Aorta (tissue), 5 donors: Measurements from ENCODE around the gene PRKACG. TPM values are rescaled to one million over a fixed set of nuclear protein-coding genes. Genes with fewer than 3 reads are reported as not detected.

Experiments used
- ATAC-seq: fragments of 200-7000 bp; cut with Tn5 transposase; one replicate; pipeline ENCODE4 v1.9.1; 2022; ENCODE audit warnings: moderate library complexity; ENCODE audit not compliant: low FRiP score
- DNase-seq, 2 donors: peaks; one replicate each; pipeline ENCODE4 v3.0.0-alpha.2; 2020
- H3K27ac ChIP-seq, 2 donors: one replicate each; pipeline ENCODE4 v1.5.1; 2013; ENCODE audit warnings: low read length in 2 of 2, mild to moderate bottlenecking in 2 of 2, moderate library complexity in 2 of 2, control low read depth in 1 of 2, inconsistent platforms in 1 of 2, low read depth in 1 of 2
- H3K27me3 ChIP-seq, 2 donors: one replicate each; pipeline ENCODE4 v1.6.1; 2013; ENCODE audit warnings: control low read depth in 1 of 2, low read length in 1 of 2, mild to moderate bottlenecking in 1 of 2, moderate library complexity in 1 of 2; ENCODE audit not compliant: insufficient read depth in 2 of 2, control insufficient read depth in 1 of 2
- H3K36me3 ChIP-seq, 2 donors: one replicate each; pipeline ENCODE4 v1.6.1; 2013; ENCODE audit warnings: control low read depth in 1 of 2, low read length in 1 of 2, mild to moderate bottlenecking in 1 of 2; ENCODE audit not compliant: insufficient read depth in 2 of 2, control insufficient read depth in 1 of 2
- H3K4me1 ChIP-seq, 2 donors: one replicate each; pipeline ENCODE4 v1.6.1; 2013; ENCODE audit warnings: low read length in 2 of 2, control low read depth in 1 of 2, mild to moderate bottlenecking in 1 of 2, moderate library complexity in 1 of 2; ENCODE audit not compliant: insufficient read depth in 2 of 2, control insufficient read depth in 1 of 2
- H3K4me3 ChIP-seq, 2 donors: one replicate each; pipeline ENCODE4 v1.5.1; 2013; ENCODE audit warnings: low read length in 2 of 2, control low read depth in 1 of 2, mild to moderate bottlenecking in 1 of 2
- H3K9me3 ChIP-seq: one replicate; pipeline ENCODE4 v1.6.1; 2013; ENCODE audit warnings: mild to moderate bottlenecking, low read length; ENCODE audit not compliant: control insufficient read depth
- WGBS, 2 donors: extraction: QIAGEN DNeasy Blood & Tissue Kit; methylation state at CpG; one replicate each; pipeline ENCODE4 v1.1.7; 2013; 5-methylcytosine and 5-hydroxymethylcytosine counted together
- intact Hi-C, 2 donors: fragments of 100-400 bp; cut with DNase I; formaldehyde crosslinking; loops; one replicate each; pipeline versions ENCODE4 v1.14.2 to v1.15.0; 2022
- polyA plus RNA-seq, 2 donors: library from polyadenylated mRNA; stranded (reverse); fragments of 200-250 nt; gene quantifications; one replicate each; pipeline ENCODE4 v1.2.3, GENCODE V29; 2013
- total RNA-seq, 2 donors: library from RNA; stranded (reverse); fragmentation: NEBNext Ultra II Directional; extraction: Animal tissue kit (Norgen Biotek cat#: 25700); gene quantifications; one replicate each; pipeline ENCODE4 v1.2.1, GENCODE V29; 2021
- donor health status: healthy with polysubstance abuse.
- donor health status: Bipolar disorder and iron deficiency.
- donor health status: DM: no; HTN: no; CAD: no.
- donor health status: DM: no; HTN: no; CAD: no.
- donor health status: DM: yes; HTN: yes; CAD: no.

The PRKACG gene
- total and polyA plus RNA-seq, 4 donors = not detected

DNA sequence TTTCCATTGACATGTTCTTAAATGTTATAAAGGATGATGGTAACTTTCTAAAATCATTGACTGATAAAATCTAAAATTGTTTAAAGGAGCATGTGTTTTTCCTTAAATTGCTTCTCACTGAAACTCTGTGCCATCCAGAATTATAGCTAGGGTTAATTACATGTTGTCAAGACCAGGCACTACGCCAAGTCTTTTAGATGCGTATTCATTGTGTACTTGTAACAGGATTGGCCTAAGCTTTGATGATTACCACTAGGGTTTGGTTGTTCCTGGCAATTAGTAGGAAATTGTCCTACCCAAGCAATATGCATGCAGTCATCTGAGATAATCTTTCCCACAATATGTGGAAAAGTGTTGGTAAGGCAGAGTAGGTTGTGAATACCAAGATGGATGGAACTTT is 43.8 kb downstream of the PRKACG start:
- intact Hi-C loops = no loop called here
- ATAC-seq (no peak), DNase-seq (no peak)
- 69 to 77% methylated on average over 2 of the region's 2 CpGs for WGBS, 2 donors
- Histone ChIP-seq H3K27me3 (no peaks in the 10 kb centered on the region), H3K4me1 (peaks cover 0 to 2% of the 10 kb centered on the region in 2 donors), H3K36me3 (no peaks in the 10 kb centered on the region), H3K9me3 (no peaks in the 10 kb centered on the region), H3K4me3 (no peak overlapping the region), H3K27ac (no peak overlapping the region)

GRCh38 chr9:68969538-68969937 is 44.4 kb downstream of the PRKACG start:
- Histone ChIP-seq H3K9me3 (no peaks in the 10 kb centered on the region), H3K27ac (no peak overlapping the region), H3K36me3 (no peaks in the 10 kb centered on the region), H3K27me3 (no peaks in the 10 kb centered on the region), H3K4me3 (no peak overlapping the region), H3K4me1 (peaks cover 0 to 2% of the 10 kb centered on the region in 2 donors)
- WGBS, 2 donors = 80 to 84% methylated on average over 4 of the region's 4 CpGs
- ATAC-seq (no peak), DNase-seq (no peak)
- intact Hi-C loops = no loop called here

- Histone ChIP-seq H3K27me3 (no peaks in the 10 kb centered on the region), H3K27ac (no peak overlapping the region), H3K4me1 (peaks cover 0 to 2% of the 10 kb centered on the region in 2 donors), H3K9me3 (no peaks in the 10 kb centered on the region), H3K4me3 (no peak overlapping the region), H3K36me3 (no peaks in the 10 kb centered on the region)
- intact Hi-C loops = no loop called here
- ATAC-seq (no peak), DNase-seq (no peak)
- WGBS, 2 donors = 71 to 82% methylated on average over 1 of the region's 1 CpG
Measured at GRCh38 chr9:68967800-68968199, 46.1 kb downstream of the PRKACG start.

DNA sequence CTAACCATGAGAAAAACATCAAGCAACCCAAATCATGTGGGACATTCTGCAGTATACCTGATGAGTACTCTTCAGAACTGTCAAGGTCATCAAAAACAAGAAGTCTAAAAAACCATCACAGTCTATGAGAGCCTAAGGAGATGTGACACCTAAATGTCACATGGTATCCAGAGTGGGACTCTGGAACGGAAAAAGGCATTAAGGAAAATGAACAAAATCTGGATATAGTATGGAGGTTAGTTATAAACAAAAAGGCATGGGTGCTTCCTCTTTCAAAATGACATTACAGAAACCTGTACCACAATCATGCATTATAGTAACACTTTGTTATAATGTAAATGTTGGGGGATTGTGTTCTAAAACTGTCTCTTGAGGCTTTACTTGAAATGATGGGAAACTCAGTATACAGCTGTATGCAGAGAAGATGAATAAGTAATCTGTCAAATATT is 47.4 kb downstream of the PRKACG start:
- Histone ChIP-seq H3K27me3 (no peaks in the 10 kb centered on the region), H3K27ac (no peak overlapping the region), H3K4me1 (peaks cover 0 to 2% of the 10 kb centered on the region in 2 donors), H3K36me3 (no peaks in the 10 kb centered on the region), H3K4me3 (no peak overlapping the region), H3K9me3 (no peaks in the 10 kb centered on the region)
- intact Hi-C loops = no loop called here
- no peak for ATAC-seq
- no peak for DNase-seq
- WGBS, 2 donors = 94 to 97% methylated on average over 1 of the region's 1 CpG

- WGBS, 2 donors = 64 to 68% methylated on average over 3 of the region's 3 CpGs
- no peaks in the 10 kb centered on the region for H3K4me1 ChIP-seq
- H3K9me3 ChIP-seq = no peaks in the 10 kb centered on the region
- no peak overlapping the region for H3K27ac ChIP-seq
- ATAC-seq = no peak
- H3K36me3 ChIP-seq = no peaks in the 10 kb centered on the region
- H3K27me3 ChIP-seq = no peaks in the 10 kb centered on the region
- DNase-seq = no peak
- intact Hi-C loops = no loop called here
- H3K4me3 ChIP-seq = no peak overlapping the region
Measured at GRCh38 chr9:68964765-68965164, 49.1 kb downstream of the PRKACG start.

DNA sequence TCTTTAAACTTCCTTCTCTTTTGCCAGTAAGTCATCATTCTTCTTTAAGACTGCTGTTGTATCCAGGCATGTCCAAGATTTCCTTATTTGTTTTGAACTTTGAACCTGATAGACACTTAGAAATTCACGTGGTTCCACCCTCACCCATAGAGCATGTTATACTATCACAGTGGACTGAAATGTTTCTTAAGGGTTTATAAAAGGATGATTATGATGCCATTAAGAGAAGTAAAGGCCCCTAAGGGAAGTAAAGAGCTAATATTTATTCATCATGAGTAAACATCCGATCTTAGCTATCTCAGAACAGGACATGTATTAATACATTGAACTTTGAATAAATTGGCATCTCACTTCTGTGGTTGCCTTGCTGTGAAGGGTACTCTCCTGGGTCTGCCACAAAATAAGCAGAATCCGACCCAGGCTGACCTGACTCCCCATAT is 49.8 kb downstream of the PRKACG start:
- H3K27me3 ChIP-seq = no peaks in the 10 kb centered on the region
- H3K4me1 ChIP-seq = no peaks in the 10 kb centered on the region
- no peak overlapping the region for H3K27ac ChIP-seq
- no peak overlapping the region for H3K4me3 ChIP-seq
- no peaks in the 10 kb centered on the region for H3K9me3 ChIP-seq
- H3K36me3 ChIP-seq = no peaks in the 10 kb centered on the region
- intact Hi-C loops = no loop called here
- WGBS, 2 donors = 68 to 70% methylated on average over 3 of the region's 3 CpGs
- DNase-seq (no peak), ATAC-seq (no peak)

GRCh38 chr9:68963416-68963815 is 50.5 kb downstream of the PRKACG start:
- Histone ChIP-seq H3K27ac (no peak overlapping the region), H3K4me1 (no peaks in the 10 kb centered on the region), H3K4me3 (no peak overlapping the region), H3K27me3 (no peaks in the 10 kb centered on the region), H3K9me3 (no peaks in the 10 kb centered on the region), H3K36me3 (no peaks in the 10 kb centered on the region)
- ATAC-seq = no peak
- intact Hi-C loops = no loop called here
- WGBS, 2 donors = 68 to 86% methylated on average over 3 of the region's 3 CpGs
- no peak for DNase-seq

Other genes with a start within 250 kb of the PRKACG start
- gene FXN, start 21.6 kb upstream of the PRKACG start, total RNA-seq = 1 to 10 TPM; 7.1 to 7.3 TPM
- 1 to 10 TPM; 2.8 to 7.8 TPM for gene FXN, start 21.6 kb upstream of the PRKACG start, polyA plus RNA-seq
- 100 to 1,000 TPM; 115 to 121 TPM for gene TJP2, start 160.2 kb upstream of the PRKACG start, total RNA-seq
- gene TJP2, start 160.2 kb upstream of the PRKACG start, polyA plus RNA-seq = 100 to 1,000 TPM in 1 of 2 donors, 10 to 100 TPM in 1; 32.4 to 105 TPM